ENCODE measurements around the gene GSTM4.

Gene GSTM4

DNA sequence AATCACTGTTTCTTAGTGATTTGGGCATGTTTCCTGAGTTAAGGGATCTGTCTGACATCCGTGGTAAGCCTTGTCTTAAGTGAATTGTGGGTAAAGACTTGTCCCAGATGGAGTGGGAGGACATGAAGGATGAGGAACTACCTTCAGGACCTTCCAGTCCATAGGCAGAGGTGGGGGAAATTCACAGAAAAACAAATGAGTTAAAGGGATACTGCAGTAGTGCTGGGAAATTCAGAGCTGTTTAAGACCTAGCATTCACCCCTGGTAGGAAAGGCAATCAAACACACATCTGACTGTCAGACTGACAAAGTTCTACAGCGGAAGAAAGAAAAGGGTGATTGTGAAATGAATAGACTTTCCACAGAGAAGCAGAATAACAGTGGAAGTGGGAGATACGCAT lies 39.5 kb upstream of the GSTM4 start:
- ATAC-seq (ENCODE audit: insufficient read depth, low read depth) (no peak), DNase-seq (no peak)
- TF ChIP-seq, protein P1, sequence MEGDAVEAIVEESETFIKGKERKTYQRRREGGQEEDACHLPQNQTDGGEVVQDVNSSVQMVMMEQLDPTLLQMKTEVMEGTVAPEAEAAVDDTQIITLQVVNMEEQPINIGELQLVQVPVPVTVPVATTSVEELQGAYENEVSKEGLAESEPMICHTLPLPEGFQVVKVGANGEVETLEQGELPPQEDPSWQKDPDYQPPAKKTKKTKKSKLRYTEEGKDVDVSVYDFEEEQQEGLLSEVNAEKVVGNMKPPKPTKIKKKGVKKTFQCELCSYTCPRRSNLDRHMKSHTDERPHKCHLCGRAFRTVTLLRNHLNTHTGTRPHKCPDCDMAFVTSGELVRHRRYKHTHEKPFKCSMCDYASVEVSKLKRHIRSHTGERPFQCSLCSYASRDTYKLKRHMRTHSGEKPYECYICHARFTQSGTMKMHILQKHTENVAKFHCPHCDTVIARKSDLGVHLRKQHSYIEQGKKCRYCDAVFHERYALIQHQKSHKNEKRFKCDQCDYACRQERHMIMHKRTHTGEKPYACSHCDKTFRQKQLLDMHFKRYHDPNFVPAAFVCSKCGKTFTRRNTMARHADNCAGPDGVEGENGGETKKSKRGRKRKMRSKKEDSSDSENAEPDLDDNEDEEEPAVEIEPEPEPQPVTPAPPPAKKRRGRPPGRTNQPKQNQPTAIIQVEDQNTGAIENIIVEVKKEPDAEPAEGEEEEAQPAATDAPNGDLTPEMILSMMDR (IDR thresholded peaks at IDR 0.05; ENCODE audit: borderline replicate concordance, extremely low read depth, low read length, poor library complexity, severe bottlenecking) = no peak
- no peak for TF ChIP-seq EZH2 (IDR thresholded peaks at IDR 0.05; ENCODE audit: borderline replicate concordance, low read depth, low read length, severe bottlenecking)
- 0 out of 2 replicates have a peak, but pooled peaks cover 2% of the 10 kb centered on the region for H4K20me1 ChIP-seq (ENCODE audit: insufficient read depth, low read length)
- H3K4me3 ChIP-seq (ENCODE audit: low read depth in 1 of 2, low read length in 2 of 2) = no peak overlapping the region
- H3K27me3 ChIP-seq (ENCODE audit: insufficient read depth, low read length, poor library complexity) = peaks cover 5% of the 10 kb centered on the region
- H3K27ac ChIP-seq (ENCODE audit: low read length) = no peak overlapping the region
- peaks cover 17% of the 10 kb centered on the region for H3K4me1 ChIP-seq (ENCODE audit: insufficient read depth, low read length)
- no peaks in the 10 kb centered on the region for H3K36me3 ChIP-seq (ENCODE audit: insufficient read depth, low read length)
- H2AFZ ChIP-seq (ENCODE audit: low read depth, low read length) = no peak overlapping the region
- no peaks in the 10 kb centered on the region for H3K9me3 ChIP-seq (ENCODE audit: insufficient read depth, low read length, severe bottlenecking)
- H3K9ac ChIP-seq (ENCODE audit: low read depth, low read length) = no peak overlapping the region
- H3K79me2 ChIP-seq (ENCODE audit: insufficient read depth, low read length) = peaks cover 11% of the 10 kb centered on the region
- no peak overlapping the region for H3K4me2 ChIP-seq (ENCODE audit: insufficient read depth, low read length)

DNA sequence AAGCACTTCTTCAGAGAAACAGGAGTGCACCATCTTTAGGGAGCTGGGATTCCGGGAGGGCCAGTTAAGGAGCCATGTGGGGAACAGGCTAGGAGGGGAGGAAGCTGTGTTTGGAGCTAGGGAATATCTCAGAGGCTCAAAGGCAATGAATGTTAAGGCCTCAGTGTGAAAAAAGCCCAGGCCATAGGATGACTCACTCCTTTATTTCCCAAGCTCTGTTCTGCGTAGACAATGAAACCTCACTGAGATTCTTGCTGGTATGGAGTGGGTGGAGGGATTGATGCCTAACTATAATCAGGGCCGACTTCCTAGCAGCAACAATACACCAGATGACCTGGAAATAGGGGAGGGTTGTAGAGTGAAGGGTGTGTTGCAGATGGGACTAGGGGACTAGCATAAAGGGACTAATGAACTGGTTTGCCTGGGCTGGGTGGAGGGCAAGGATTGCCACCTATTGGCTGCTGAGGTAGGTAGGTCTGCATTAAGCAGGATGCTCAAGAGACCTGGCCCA lies 38.6 kb upstream of the GSTM4 start:
- no peaks in the 10 kb centered on the region for H3K36me3 ChIP-seq (ENCODE audit: insufficient read depth, low read length)
- H2AFZ ChIP-seq (ENCODE audit: low read depth, low read length) = no peak overlapping the region
- no peak for TF ChIP-seq EZH2 (IDR thresholded peaks at IDR 0.05; ENCODE audit: borderline replicate concordance, low read depth, low read length, severe bottlenecking)
- TF ChIP-seq, protein P1 (IDR thresholded peaks at IDR 0.05; ENCODE audit: borderline replicate concordance, extremely low read depth, low read length, poor library complexity, severe bottlenecking) = no peak
- H4K20me1 ChIP-seq (ENCODE audit: insufficient read depth, low read length) = peaks cover 10% of the 10 kb centered on the region; the same call in 1 of the 2 replicates
- H3K27ac ChIP-seq (ENCODE audit: low read length) = no peak overlapping the region
- H3K4me1 ChIP-seq (ENCODE audit: insufficient read depth, low read length) = peaks cover 26% of the 10 kb centered on the region
- H3K79me2 ChIP-seq (ENCODE audit: insufficient read depth, low read length) = peaks cover 21% of the 10 kb centered on the region
- ATAC-seq (ENCODE audit: insufficient read depth, low read depth) (no peak), DNase-seq (no peak)
- no peaks in the 10 kb centered on the region for H3K9me3 ChIP-seq (ENCODE audit: insufficient read depth, low read length, severe bottlenecking)
- no peak overlapping the region for H3K4me3 ChIP-seq (ENCODE audit: low read depth in 1 of 2, low read length in 2 of 2)
- H3K9ac ChIP-seq (ENCODE audit: low read depth, low read length) = no peak overlapping the region
- H3K4me2 ChIP-seq (ENCODE audit: insufficient read depth, low read length) = no peak overlapping the region
- H3K27me3 ChIP-seq (ENCODE audit: insufficient read depth, low read length, poor library complexity) = peaks cover 2% of the 10 kb centered on the region

DNA sequence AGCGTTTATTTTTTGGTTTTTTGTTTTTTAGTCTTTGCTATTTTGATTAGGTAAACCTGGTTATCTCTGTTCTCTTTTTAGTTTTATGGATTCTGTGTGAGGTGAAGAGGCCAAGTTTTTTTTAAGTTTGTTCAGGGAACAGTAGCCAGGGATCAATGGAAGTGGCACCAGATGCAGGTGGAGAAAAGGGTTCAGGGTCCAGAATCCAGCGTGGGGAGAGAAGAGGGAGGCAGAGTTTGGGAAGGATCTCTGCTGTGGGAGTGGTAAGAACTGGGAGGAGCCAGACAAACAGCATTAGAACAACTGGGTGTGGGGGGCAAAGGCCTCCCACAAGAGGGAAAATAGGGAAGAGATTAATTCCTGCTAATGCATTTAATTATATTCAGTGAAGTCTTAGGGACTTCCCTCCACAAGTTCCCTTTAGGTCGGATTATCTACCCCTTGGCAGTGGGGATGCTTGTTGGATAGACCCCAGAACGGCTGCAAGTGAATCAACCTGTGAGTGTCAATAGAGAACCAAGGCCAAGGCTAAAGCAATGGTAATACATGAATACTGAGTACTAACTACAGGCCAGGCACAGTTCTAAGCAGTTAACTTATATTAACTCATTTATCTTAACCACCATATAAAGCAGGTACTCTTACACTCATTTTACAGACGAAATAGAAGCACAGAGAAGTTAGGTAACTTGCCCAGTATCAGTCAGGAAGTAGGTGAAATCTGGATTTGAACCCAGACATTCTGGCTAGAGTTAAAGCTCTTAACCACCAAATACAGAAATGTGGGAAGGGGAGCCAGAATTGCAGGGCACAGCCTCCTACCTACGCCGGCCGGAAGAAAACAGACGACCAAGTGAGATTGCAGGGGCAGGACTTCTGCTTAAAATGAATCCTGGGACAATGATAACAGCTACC lies 37.0 kb upstream of the GSTM4 start:
- TF ChIP-seq, protein P1 (IDR thresholded peaks at IDR 0.05; ENCODE audit: borderline replicate concordance, extremely low read depth, low read length, poor library complexity, severe bottlenecking) = no peak
- no peak for TF ChIP-seq EZH2 (IDR thresholded peaks at IDR 0.05; ENCODE audit: borderline replicate concordance, low read depth, low read length, severe bottlenecking)
- Histone ChIP-seq H3K4me1 (ENCODE audit: insufficient read depth, low read length) (peaks cover 36% of the 10 kb centered on the region), H3K9ac (ENCODE audit: low read depth, low read length) (peak overlapping the region; percentile 65), H3K79me2 (ENCODE audit: insufficient read depth, low read length) (peaks cover 37% of the 10 kb centered on the region), H3K36me3 (ENCODE audit: insufficient read depth, low read length) (no peaks in the 10 kb centered on the region), H3K27me3 (ENCODE audit: insufficient read depth, low read length, poor library complexity) (no peaks in the 10 kb centered on the region), H4K20me1 (ENCODE audit: insufficient read depth, low read length) (peaks cover 16% of the 10 kb centered on the region; the same call in 1 of the 2 replicates), H3K4me2 (ENCODE audit: insufficient read depth, low read length) (peak overlapping the region; percentile 87), H3K27ac (ENCODE audit: low read length) (peak overlapping the region; percentile 56; the same call in 1 of the 2 replicates), H2AFZ (ENCODE audit: low read depth, low read length) (peak overlapping the region; percentile 81), H3K9me3 (ENCODE audit: insufficient read depth, low read length, severe bottlenecking) (no peaks in the 10 kb centered on the region), H3K4me3 (ENCODE audit: low read depth in 1 of 2, low read length in 2 of 2) (peak overlapping the region in 1 of 2 experiments; percentile 75; a peak in 3 of 4 replicates)
- DNase-seq = no peak
- no peak for ATAC-seq (ENCODE audit: insufficient read depth, low read depth)

All from DND-41 (cell line).